Activated effector memory CD4-positive, alpha-beta T cell treated with anti-CD3 and anti-CD28 coated beads, Interleukin-2, amount 50 U/mL, for 16 hours (primary cell): ENCODE measurements around the gene MT1A.

Experiments
- DNase-seq: peaks from one replicate; pipeline ENCODE4 v3.0.0-alpha.2; 2020

Gene MT1A

GRCh38 chr16:56637814-56638750, at the start of gene MT1A:
TSS of gene MT1A (plus strand) at chr16:56638666. CDS start at chr16:56638739, 73 bp downstream.
- no peak for DNase-seq

GRCh38 chr16:56588781-56589140, 49.7 kb upstream of the MT1A start:
- no peak for DNase-seq

DNA sequence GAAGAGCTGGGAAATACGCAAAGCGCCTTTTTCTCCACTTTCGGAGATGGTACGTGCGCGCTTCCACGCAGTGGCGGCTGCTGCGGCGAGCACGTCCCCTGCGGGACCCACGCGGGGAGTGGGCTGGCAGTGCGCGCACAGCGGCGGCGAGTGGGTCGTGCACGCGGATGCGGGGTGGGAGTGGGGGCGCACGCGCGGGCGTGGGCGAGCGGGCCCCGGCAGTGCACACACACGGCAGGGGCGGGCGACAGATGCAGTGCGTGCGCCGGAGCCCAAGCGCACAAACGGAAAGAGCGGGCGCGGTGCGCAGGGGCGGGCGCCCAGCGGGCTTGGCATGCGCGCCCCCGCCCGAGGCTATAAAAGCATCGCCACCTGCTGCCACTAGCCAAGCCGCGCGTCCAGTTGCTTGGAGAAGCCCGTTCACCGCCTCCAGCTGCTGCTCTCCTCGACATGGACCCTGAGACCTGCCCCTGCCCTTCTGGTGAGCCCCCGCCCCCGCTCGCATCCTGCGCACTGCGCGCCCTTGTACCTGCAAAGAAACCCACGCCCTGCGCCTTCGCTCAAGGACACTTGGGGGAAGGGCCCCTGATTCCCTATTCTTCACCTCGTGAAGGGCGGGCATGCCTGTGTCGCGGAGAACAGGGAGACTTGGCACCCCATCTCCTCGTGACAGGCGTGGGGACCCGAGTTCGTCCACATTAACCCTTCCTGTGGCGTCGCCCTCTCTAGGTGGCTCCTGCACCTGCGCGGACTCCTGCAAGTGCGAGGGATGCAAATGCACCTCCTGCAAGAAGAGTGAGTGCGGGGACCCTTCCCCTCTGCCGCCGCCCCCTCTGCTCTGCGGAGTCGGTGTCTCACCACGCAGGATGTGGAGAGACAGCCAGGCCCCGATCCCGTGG, 49.1 kb upstream of the MT1A start, which contains the start of gene MT3:
MT3 (plus strand) TSS at position 388 of the 899 bp plus-strand sequence; CDS start at position 451, 63 bp downstream.
- no peak for DNase-seq

DNA sequence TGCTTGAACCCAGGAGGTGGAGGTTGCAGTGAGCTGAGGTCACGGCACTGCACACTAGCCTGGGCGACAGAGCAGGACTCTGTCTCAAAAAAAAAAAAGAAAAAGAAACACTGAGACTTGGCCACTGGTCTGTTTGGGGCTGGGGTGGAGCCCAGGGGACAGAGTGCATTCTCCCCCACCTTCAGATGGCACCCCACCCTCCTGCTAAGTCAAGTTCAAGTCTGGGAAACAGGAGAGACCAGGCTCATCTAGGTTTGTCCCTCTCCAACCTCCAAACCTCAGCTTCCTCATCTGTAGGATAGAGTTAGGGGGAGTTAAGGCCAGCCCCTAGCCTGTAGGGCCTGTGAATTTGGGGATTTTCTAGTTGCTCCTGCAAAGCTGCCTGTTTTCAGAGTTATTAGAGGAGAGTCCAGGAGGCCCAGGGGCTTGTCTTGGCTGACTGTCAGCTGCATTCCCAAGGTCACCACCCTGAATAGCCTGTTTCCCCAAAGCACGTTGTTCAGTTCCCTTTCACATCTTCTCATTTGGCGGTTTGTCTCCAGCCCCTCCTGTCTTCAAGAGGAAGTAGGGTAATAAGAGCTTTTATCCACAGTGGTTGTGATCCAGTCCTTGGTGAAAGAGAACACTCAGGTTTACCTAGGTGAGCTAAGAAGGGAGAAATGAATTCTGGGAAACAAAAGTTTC, 46.9 kb upstream of the MT1A start:
- DNase-seq, result no peak

DNA sequence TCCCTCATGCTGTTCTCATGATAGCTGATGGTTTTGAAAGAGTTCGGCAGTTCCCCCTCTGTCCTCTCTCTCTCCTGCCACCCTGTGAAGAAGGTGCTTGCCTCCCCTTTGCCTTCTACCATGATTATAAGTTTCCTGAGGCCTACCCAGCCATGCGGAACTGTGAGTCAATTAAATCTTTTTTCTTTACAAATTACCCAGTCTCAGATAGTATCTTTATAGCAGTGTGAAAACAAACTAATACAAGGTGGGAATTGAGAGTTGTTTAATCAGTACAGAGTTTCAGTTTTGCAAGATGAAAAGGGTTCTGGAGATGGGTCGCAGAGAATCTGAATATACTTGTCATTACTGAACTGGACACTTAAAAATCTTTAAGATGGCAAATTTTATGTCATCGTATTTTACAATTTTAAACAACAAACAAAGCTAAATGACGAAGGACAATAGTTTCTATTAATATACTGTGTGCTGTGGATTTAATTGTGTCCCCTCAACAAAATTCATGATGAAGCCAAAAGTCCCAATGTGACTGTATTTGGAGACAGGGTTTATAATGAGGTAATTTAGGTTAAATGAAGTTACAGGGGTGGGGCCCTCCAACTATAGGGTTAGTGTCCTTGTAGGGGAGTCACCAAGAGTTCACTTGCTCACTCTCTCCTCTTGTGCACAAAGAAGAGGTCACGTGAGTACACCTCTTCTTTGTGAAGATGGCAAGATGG, 44.7 kb upstream of the MT1A start:
- DNase-seq, result no peak

DNA sequence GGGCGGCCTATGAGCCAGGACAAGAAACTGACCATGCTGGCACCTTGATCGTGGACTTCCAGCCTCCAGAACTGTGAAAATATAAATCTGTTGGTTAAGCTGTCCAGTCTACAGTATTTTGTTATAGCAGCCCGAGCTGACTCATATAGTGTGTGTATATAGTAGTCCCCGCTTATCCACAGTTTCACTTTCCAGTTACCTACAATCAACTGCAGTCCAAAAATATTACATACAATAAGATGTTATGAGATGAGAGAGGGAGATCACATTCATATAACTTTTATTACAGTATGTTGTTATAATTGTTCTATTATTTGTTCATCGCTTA, 44.2 kb upstream of the MT1A start:
- no peak for DNase-seq

GRCh38 chr16:56600398-56600999, 38.0 kb upstream of the MT1A start:
- no peak for DNase-seq

DNA sequence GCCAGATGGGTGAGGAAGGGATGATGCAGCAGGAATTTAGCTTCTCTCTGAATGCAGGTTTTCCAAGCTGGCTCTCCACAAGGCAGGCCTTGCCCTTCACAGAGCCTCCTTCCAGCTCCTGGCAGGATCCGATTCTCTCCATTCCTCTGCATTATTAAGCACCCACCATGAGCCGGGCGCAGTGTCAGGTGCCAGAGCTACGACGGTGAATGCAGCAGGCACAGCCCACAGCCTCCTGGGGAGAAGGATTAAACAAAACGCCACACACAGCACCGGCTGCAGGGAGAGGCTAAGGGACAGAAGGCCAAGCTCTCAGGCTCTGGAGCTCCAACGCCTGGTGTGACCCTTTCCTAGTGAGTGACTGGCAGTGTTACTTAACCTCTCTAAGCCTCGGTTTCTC, 37.1 kb upstream of the MT1A start:
- DNase-seq, result no peak

GRCh38 chr16:56603589-56603988, 34.9 kb upstream of the MT1A start:
- no peak for DNase-seq

DNA sequence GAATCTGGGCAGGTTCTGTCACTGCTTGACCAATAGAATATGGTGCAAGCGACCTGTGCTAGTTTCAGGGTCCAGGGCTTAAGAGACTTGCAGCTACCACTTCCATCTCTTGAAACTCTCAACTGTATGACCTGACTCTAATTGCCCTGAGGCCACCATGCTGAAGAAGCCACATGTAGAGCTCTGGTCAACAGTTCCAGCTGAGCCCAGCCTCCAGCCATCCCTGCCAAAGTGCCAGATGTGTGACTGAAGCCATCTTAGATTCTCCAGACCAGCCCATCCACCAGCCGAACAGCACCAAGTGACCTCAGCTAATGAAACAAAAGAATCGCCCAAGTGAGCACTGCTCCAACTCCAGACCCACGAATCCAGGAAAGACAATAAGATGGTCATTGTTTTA, 33.5 kb upstream of the MT1A start:
- no peak for DNase-seq

- no peak for DNase-seq
Observed at GRCh38 chr16:56605475-56605874, 33.0 kb upstream of the MT1A start.

DNA sequence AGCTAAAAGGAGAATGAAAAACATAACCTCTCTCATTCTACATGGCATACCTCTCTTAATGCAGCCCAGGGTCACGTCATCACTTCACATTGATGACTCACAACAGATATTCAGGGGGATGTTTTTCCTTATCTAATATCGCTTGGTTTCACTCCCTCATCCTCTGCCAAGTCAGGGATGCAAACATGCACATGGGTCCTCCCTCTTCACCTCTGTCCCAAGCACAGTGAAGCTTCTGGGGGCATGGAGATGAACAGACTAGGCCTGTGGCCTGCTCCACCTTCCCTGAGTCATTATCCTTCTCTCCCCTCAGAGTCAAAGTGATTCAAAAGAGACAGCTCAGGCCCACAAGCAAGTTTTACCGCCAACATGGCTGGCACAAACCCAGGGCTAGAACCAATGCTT, 32.4 kb upstream of the MT1A start:
- DNase-seq, result peak; percentile 57

DNA sequence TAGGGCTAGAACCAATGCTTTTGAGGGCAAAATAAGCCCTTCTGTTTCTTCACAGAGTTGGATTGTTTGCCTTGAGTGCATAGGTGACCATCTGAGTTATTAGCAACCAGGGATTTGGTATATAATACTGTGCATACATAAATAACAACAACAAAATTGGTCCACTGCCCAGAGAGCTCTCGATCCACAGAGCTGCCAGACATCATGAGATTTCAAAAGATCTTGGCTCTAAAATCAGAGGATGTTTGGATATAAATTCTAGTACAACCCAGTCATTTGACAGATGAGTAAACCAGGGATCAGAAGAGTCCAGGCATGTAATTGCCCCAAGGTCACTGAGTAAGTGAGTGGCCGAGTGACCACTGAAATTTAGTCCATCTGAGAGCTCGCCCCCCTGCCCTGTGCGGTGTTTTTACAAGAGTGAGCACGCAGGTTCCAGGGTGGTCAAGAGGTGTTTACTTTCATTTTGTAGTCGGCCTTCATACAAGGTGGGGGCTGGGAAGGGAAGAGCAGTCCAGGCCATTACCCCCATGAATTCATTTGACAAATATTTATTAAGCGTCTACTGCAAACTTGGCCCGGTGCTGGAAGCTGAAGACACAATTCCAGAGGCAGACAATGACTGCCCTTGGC, 31.9 kb upstream of the MT1A start:
- DNase-seq, result no peak

DNA sequence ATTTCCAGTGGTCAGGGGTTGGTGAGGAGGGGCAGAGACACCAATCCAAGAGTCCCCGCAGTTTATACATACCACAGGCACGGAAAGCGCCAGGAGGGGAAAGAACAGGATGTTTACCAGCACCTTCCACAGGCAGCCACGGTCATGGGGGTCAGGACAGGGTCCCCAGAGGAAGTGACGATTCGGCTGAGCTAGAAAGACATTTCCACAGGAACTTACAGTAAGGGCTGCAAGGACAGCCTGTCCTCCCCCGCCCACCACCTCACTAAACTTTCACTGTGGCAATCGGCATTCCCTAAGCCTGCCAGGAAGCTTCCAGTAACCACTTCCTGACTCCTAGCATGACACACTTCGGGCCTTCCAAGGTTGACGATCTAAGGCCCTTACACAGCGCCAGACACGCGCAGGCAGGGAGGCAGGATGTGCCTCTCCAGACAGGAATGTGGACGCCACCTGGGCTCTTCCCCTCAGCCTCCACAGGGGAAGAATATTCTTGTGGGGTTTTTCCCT, 31.3 kb upstream of the MT1A start:
- peak; percentile 60 for DNase-seq

GRCh38 chr16:56607675-56608042, 30.8 kb upstream of the MT1A start:
- DNase-seq, result no peak

DNA sequence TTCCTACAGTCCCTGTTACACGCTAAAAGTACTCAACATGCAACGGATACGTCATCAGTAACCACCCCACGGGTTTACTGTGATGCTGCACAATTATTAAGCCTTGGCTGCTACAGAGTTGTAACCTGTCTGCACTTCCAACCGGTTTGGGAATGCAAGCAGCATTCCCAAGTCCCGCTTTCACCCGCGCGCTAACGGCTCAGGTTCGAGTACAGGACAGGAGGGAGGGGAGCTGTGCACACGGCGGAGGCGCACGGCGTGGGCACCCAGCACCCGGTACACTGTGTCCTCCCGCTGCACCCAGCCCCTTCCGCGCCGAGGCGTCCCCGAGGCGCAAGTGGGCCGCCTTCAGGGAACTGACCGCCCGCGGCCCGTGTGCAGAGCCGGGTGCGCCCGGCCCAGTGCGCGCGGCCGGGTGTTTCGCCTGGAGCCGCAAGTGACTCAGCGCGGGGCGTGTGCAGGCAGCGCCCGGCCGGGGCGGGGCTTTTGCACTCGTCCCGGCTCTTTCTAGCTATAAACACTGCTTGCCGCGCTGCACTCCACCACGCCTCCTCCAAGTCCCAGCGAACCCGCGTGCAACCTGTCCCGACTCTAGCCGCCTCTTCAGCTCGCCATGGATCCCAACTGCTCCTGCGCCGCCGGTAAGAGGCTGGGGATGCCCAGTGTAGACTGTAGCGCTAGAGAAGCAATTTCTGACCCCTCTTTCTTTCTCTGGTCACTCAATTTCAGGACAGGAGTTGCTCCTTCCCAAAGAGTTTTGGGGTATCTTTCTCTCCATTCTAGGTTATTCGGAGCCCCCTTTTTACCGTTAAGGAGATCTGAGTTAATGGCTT, 30.2 kb upstream of the MT1A start, which contains the start of gene MT2A:
MT2A (plus strand) TSS at position 542 of the 833 bp plus-strand sequence; CDS start at position 614, 72 bp downstream.
- DNase-seq, result peak; percentile 95

- DNase-seq, result peak; percentile 66
Observed at GRCh38 chr16:56608876-56609462, 29.5 kb upstream of the MT1A start.

- peak; percentile 87 for DNase-seq
Observed at GRCh38 chr16:56609463-56609921, 29.0 kb upstream of the MT1A start.

DNA sequence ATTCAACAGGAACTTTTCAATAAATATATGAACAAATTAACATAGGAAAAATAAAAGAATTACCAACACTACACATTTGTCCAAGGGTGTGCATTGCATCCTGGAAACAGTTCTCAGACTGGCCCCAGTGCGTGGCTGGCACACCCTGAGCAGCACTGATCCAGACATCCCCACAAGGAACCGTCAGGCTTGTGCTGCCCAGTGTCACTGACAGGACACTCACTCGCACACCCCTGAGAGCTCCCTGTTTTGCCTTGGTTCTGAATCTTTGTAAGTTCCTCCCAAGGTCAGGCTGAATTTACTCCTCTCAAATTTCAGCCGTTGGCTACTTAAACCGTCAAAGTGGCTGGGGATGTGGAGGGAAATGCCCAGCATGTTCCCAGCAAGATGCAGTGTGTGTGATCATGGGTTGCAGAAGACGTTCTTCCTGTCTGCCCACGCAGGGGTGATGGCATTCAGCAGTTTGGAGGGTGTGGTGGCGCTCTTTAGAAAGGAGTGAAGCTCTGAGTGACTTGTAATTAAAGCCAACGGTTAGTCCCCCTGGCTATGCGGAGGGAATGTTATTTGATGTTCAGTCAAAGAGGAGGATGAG, 28.4 kb upstream of the MT1A start:
- DNase-seq, result peak; percentile 89
